Lung (tissue), 12 donors: ENCODE measurements around the gene IQCH. TPM values are rescaled to one million over a fixed set of nuclear protein-coding genes. Genes with fewer than 3 reads are reported as not detected.

Source experiments
- ATAC-seq: fragments of 200-7000 bp; cut with Tn5 transposase; one replicate; pipeline ENCODE4 v1.9.1; 2020; ENCODE audit warnings: moderate number of reproducible peaks; ENCODE audit not compliant: insufficient read depth, low FRiP score
- DNase-seq, 3 donors: peaks; one replicate each; pipeline ENCODE4 v3.0.0-alpha.2; 2013 to 2017
- H3K27ac ChIP-seq, 2 donors: one replicate each; pipeline ENCODE4 v1.5.1; 2013; ENCODE audit warnings: mild to moderate bottlenecking in 2 of 2, moderate library complexity in 2 of 2, control low read depth in 1 of 2, inconsistent platforms in 1 of 2, low read depth in 1 of 2, low read length in 1 of 2
- H3K27me3 ChIP-seq, 3 donors: one replicate each; pipeline ENCODE4 v1.5.1; 2013; ENCODE audit warnings: low read length in 2 of 3; ENCODE audit not compliant: control insufficient read depth in 3 of 3, insufficient read depth in 3 of 3
- H3K36me3 ChIP-seq, 4 donors: one replicate each; pipeline ENCODE4 v1.5.1; 2013; ENCODE audit warnings: low read length in 4 of 4, mild to moderate bottlenecking in 1 of 4, moderate library complexity in 1 of 4; ENCODE audit not compliant: control insufficient read depth in 4 of 4, insufficient read depth in 4 of 4
- H3K4me1 ChIP-seq, 5 donors: one replicate each; pipeline ENCODE4 v1.5.1; 2013; ENCODE audit warnings: low read length in 5 of 5, mild to moderate bottlenecking in 2 of 5, moderate library complexity in 1 of 5; ENCODE audit not compliant: control insufficient read depth in 5 of 5, insufficient read depth in 5 of 5
- H3K4me3 ChIP-seq: one replicate; pipeline ENCODE4 v1.5.1; 2013; ENCODE audit warnings: mild to moderate bottlenecking, control low read depth, moderate library complexity
- H3K9ac ChIP-seq, 2 donors: one replicate each; pipeline ENCODE4 v1.5.1; 2013; ENCODE audit warnings: low read length in 2 of 2, control low read depth in 1 of 2; ENCODE audit not compliant: insufficient read depth in 1 of 2
- H3K9me3 ChIP-seq, 4 donors: one replicate each; pipeline ENCODE4 v1.5.1; 2013; ENCODE audit warnings: low read length in 3 of 4, mild to moderate bottlenecking in 1 of 4, moderate library complexity in 1 of 4; ENCODE audit not compliant: control insufficient read depth in 4 of 4, insufficient read depth in 3 of 4
- WGBS, 2 donors: extraction: QIAGEN DNeasy Blood & Tissue Kit; methylation state at CpG; one replicate each; pipeline ENCODE4 v1.1.7; 2013; 5-methylcytosine and 5-hydroxymethylcytosine counted together
- polyA plus RNA-seq, 2 donors: library from polyadenylated mRNA; stranded (reverse); fragments of 200-250 nt; gene quantifications; one replicate each; pipeline ENCODE4 v1.2.1, GENCODE V29; 2013
- total RNA-seq, 2 donors: library from RNA; depleted of rRNA in 1 of 2; stranded (reverse); fragments of >200 nt in 1 of 2; gene quantifications; one replicate each; pipeline ENCODE4 v1.2.1, GENCODE V29; 2014 to 2021
- TF ChIP-seq, protein P1 (sequence below): IDR thresholded peaks from 2 replicates; pipeline ENCODE4 v1.5.1; 2012; ENCODE audit warnings: mild to moderate bottlenecking; ENCODE audit errors: control extremely low read depth, extremely low read depth
- donor health status: control.
- donor health status: control.
- donor health status: Bipolar disorder and iron deficiency.
- donor health status: healthy.
- donor health status: DM: yes; HTN: yes; CAD: no.

IQCH gene
- total and polyA plus RNA-seq, 4 donors: 1.1 to 10.5 (median 4.5) TPM

DNA sequence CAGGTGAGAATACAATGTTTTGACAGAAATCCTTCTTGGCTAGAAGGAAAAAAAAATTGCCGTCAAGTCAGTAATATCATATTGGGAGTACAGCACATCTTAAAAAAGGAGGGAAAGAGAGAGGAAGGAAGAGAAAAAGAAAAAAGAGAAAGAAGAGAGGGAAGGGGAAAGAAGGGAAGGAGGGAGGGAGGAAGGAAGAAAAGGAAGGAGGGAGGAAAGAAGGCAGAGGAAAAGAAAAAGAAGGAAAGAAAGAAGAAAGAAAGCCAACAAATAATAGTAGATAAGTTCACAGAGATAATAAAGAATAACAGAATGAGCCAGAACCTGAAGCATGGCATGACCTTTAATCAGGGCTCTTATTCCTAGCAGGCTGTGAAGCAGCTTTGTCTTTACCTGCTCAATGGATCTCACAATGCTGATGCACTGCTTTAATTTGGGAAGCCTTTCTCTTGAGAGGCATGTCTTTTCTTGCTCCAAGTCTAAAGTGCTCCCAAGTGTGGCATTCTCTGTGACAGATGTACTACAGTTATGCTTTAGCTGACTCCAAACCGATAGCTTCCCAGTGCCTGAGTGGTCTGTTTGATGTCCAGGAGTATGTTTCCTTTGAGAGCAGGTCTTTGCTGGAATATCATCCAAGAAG lies 114.9 kb downstream of the IQCH start:
- Histone ChIP-seq H3K9me3 (no peaks in the 10 kb centered on the region), H3K36me3 (no peaks in the 10 kb centered on the region), H3K9ac (no peak overlapping the region), H3K4me1 (no peaks in the 10 kb centered on the region), H3K4me3 (no peak overlapping the region), H3K27ac (no peak overlapping the region), H3K27me3 (no peaks in the 10 kb centered on the region)
- WGBS, 2 donors: 92 to 99% methylated on average over 2 of the region's 2 CpGs
- no peak for ATAC-seq
- TF ChIP-seq, protein P1, sequence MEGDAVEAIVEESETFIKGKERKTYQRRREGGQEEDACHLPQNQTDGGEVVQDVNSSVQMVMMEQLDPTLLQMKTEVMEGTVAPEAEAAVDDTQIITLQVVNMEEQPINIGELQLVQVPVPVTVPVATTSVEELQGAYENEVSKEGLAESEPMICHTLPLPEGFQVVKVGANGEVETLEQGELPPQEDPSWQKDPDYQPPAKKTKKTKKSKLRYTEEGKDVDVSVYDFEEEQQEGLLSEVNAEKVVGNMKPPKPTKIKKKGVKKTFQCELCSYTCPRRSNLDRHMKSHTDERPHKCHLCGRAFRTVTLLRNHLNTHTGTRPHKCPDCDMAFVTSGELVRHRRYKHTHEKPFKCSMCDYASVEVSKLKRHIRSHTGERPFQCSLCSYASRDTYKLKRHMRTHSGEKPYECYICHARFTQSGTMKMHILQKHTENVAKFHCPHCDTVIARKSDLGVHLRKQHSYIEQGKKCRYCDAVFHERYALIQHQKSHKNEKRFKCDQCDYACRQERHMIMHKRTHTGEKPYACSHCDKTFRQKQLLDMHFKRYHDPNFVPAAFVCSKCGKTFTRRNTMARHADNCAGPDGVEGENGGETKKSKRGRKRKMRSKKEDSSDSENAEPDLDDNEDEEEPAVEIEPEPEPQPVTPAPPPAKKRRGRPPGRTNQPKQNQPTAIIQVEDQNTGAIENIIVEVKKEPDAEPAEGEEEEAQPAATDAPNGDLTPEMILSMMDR: no peak
- DNase-seq: no peak

DNA sequence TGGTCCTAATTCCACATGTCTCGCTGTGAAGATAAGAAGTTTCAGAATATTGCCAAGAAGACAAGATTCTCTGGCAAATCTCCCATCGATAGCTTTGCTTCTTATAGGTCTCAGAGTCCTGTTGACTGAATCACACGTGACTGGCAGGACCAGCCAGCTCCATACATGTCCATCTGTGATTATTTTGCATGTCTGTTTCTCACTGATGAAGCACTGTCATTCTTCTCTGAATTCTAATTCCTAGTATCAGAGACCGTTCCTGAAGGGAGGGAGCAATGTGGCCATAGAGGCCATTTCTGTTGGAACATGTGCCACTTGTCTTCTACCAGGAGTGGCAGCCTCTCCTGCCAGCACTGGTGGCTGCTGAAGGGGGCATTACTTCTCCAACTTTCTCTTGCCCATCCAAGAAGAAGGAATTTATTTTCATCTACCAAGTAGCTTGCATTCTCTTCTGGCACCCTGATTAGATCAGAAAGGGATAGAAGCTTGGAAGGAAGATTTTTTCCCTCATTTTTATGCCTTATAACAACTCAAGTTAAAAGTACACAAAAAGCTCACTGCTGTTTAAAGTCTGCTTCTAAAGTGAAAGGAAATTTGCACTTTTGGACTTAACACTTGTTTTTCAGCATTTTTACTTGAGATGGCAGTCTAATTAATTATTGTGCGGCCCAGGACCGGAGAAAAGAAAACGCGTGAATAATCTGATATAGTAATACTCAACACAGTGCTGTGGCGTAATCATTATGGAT lies 115.8 kb downstream of the IQCH start:
- TF ChIP-seq, protein P1: no peak
- H3K9ac ChIP-seq: no peak overlapping the region
- 87 to 93% methylated on average over 9 of the region's 9 CpGs for WGBS, 2 donors
- H3K9me3 ChIP-seq: no peaks in the 10 kb centered on the region
- no peak overlapping the region for H3K27ac ChIP-seq
- no peak overlapping the region for H3K4me3 ChIP-seq
- DNase-seq: no peak
- H3K4me1 ChIP-seq: no peaks in the 10 kb centered on the region
- no peak for ATAC-seq
- H3K27me3 ChIP-seq: no peaks in the 10 kb centered on the region
- H3K36me3 ChIP-seq: no peaks in the 10 kb centered on the region

DNA sequence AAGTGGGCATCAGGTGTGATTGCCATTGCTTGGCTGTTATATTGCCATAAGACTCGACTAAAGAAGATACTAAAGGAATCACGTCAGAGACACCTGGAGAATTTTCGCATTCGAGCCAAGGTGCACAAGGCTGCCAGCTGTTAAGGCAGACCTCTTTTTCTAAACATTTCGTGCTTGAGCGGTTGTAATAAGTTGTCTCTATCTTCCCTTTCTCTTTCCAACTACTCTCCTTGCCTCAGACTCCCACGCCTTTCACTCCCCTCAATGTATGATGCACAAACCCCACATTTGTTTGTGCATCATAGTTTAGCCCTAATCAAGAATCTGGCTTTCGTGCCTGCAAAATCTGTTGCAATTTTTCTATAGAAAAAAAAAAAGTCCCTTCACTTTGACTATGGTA lies 118.0 kb downstream of the IQCH start:
- DNase-seq (no peak), ATAC-seq (no peak)
- Histone ChIP-seq H3K4me3 (no peak overlapping the region), H3K9me3 (no peaks in the 10 kb centered on the region), H3K9ac (no peak overlapping the region), H3K36me3 (no peaks in the 10 kb centered on the region), H3K27ac (no peak overlapping the region), H3K4me1 (no peaks in the 10 kb centered on the region), H3K27me3 (no peaks in the 10 kb centered on the region)
- TF ChIP-seq, protein P1: no peak
- WGBS, 2 donors: 90 to 92% methylated on average over 8 of the region's 8 CpGs
